VCaP (cell line): Measurements from ENCODE around the gene RAD51B.

ENCODE experiments used
- H3K27ac ChIP-seq: fragments of 450-650 bp; 2 replicates; pipeline ENCODE4 v1.5.1; 2017
- CTCF ChIP-seq: fragments of 450-650 bp; conservative IDR thresholded peaks from 2 replicates; pipeline ENCODE4 v1.5.1; 2017; ENCODE audit warnings: mild to moderate bottlenecking, moderate library complexity

Gene RAD51B

GRCh38 chr14:68526512-68527091, 707.0 kb downstream of the RAD51B start:
- H3K27ac ChIP-seq, result peak overlapping the region; percentile 73
- no peak for TF ChIP-seq CTCF

GRCh38 chr14:68527329-68527851, 707.8 kb downstream of the RAD51B start:
- peak overlapping the region; percentile 73 for H3K27ac ChIP-seq
- no peak for TF ChIP-seq CTCF

GRCh38 chr14:68528040-68528687, 708.6 kb downstream of the RAD51B start:
- TF ChIP-seq CTCF, result no peak
- peak overlapping the region; percentile 73 for H3K27ac ChIP-seq

- H3K27ac ChIP-seq, result no peak overlapping the region
- TF ChIP-seq CTCF, result no peak
These were observed 710.9 kb downstream of the RAD51B start for GRCh38 chr14:68530443-68530842.

- TF ChIP-seq CTCF, result no peak
- no peak overlapping the region for H3K27ac ChIP-seq
These were observed 712.9 kb downstream of the RAD51B start for GRCh38 chr14:68532496-68532895.

- H3K27ac ChIP-seq, result no peak overlapping the region
- TF ChIP-seq CTCF, result no peak
These were observed 714.7 kb downstream of the RAD51B start for GRCh38 chr14:68534276-68534675.

- no peak for TF ChIP-seq CTCF
- no peak overlapping the region for H3K27ac ChIP-seq
These were observed 715.9 kb downstream of the RAD51B start for GRCh38 chr14:68535404-68536017.
